DMS114 treated with DMSO at 0.1 percent for 48 hours (cell line): ENCODE data around the gene ARHGEF6.

Experiments used
- DNase-seq: peaks from one replicate; lab custom pipeline; 2025; ENCODE audit not compliant: unreplicated experiment; lab: John Stamatoyannopoulos, UW

Gene ARHGEF6

GRCh38 chrX:136747003-136747986 is 33.4 kb downstream of the ARHGEF6 start:
- no peak for DNase-seq

GRCh38 chrX:136745215-136746173 is 35.2 kb downstream of the ARHGEF6 start:
- DNase-seq = no peak

- DNase-seq = no peak
These were observed 37.9 kb downstream of the ARHGEF6 start for GRCh38 chrX:136742721-136743379.

GRCh38 chrX:136738049-136738729 is 42.5 kb downstream of the ARHGEF6 start:
- no peak for DNase-seq

GRCh38 chrX:136736690-136737089 is 44.0 kb downstream of the ARHGEF6 start:
- DNase-seq = no peak

GRCh38 chrX:136735601-136736000 is 45.1 kb downstream of the ARHGEF6 start:
- no peak for DNase-seq

GRCh38 chrX:136733613-136734012 is 47.1 kb downstream of the ARHGEF6 start:
- DNase-seq = no peak

- no peak for DNase-seq
These were observed 48.9 kb downstream of the ARHGEF6 start for GRCh38 chrX:136731798-136732197.

GRCh38 chrX:136731207-136731782 is 49.4 kb downstream of the ARHGEF6 start:
- DNase-seq = no peak

- no peak for DNase-seq
These were observed 52.3 kb downstream of the ARHGEF6 start for GRCh38 chrX:136728393-136728792.

- no peak for DNase-seq
These were observed 55.2 kb downstream of the ARHGEF6 start for GRCh38 chrX:136725441-136726104.

- DNase-seq = no peak
These were observed 62.6 kb downstream of the ARHGEF6 start for GRCh38 chrX:136718091-136718490.

- DNase-seq = no peak
These were observed 65.8 kb downstream of the ARHGEF6 start for GRCh38 chrX:136714626-136715599.

- DNase-seq = no peak
These were observed 68.0 kb downstream of the ARHGEF6 start for GRCh38 chrX:136712650-136713310.

GRCh38 chrX:136711147-136711546 is 69.6 kb downstream of the ARHGEF6 start:
- DNase-seq = no peak

GRCh38 chrX:136710325-136710951 is 70.3 kb downstream of the ARHGEF6 start:
- DNase-seq = no peak

GRCh38 chrX:136708348-136708747 is 72.4 kb downstream of the ARHGEF6 start:
- DNase-seq = no peak
